Measurements from ENCODE around the gene STK32C.
A peak's percentile ranks its signal among the peaks of the same experiment; 100 is the strongest.

DNA sequence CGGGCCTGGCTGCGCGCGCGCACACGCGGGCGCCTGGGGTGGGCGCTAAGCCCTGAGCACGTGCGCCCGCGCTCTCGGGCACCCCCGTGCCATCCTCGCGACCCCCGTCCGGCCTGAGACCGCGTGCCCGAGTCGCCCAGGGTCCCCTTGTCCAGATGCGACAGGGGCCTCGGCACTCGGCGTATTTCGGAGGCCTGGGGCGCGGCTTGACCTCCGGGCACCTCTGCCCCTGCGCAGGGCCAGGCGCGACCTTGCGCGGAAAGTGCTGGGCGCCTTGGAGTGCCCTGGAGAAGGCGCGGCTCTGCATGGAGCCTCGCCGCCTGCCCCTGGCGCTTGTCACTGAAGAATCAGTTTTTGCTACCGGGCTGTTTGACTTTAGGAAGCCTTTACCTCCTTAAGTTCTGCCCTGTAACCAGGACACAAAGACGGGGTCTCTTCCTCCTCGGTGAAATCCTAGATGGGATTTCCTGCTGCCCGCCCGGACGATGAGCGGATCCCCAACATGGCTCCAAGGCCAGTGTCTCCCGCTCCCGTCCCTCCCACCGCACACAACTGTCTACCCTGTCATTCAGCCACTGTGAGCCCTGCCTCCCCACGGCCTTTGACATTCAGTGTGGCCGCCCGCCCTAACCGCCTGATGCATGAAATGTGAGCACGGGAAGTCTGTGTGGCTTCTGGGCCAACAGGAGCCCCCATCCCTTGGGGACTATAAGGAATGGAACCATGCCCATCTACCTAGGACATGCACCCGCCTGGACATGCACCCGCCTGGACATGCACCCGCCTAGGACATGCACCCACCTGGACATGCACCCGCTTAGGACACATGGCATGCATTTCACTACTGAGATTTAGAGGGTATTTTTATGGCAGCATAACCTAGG lies 1.1 kb upstream of the STK32C start:
- TF ChIP-seq CTCF (IDR thresholded peaks at IDR 0.05) (no peak), EZH2 (IDR thresholded peaks at IDR 0.05) (peak; percentile 50)

Measured in neural progenitor cell (in vitro differentiated cells).